ENCODE measurements around the gene DUOXA2. TPM values are rescaled to one million over a fixed set of nuclear protein-coding genes. Genes with fewer than 3 reads are reported as not detected.

Gene DUOXA2
- polyA plus RNA-seq, 3 donors: not detected

DNA sequence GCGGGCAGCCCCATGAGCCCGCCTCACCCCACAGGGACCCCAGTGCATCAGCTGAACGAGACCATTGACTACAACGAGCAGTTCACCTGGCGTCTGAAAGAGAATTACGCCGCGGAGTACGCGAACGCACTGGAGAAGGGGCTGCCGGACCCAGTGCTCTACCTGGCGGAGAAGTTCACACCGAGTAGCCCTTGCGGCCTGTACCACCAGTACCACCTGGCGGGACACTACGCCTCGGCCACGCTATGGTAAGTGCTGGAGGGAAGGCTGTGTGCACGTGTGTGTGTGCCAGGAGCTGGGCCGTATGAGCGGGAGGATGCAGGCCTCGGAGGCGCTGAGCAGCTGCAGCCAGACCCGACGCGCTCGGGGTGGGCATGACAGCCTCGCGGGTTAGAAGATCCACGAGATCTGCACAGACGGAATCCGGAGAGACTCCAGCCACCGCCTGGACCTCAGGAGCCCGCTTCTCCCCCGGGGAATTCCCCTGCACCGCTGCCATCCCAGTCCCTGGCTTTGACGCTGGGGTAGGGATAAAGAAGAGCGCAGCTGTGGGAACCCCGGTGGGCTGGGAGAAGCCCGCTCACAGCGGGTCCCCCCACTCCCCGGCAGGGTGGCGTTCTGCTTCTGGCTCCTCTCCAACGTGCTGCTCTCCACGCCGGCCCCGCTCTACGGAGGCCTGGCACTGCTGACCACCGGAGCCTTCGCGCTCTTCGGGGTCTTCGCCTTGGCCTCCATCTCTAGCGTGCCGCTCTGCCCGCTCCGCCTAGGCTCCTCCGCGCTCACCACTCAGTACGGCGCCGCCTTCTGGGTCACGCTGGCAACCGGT lies 2.6 kb downstream of the DUOXA2 start:
- DNase-seq: no peak

- no peak for DNase-seq
These were observed 3.4 kb downstream of the DUOXA2 start for GRCh38 chr15:45117308-45118130.

GRCh38 chr15:45118131-45118588 lies 4.0 kb downstream of the DUOXA2 start:
- DNase-seq: peak; percentile 95

- no peak for DNase-seq
These were observed 4.9 kb downstream of the DUOXA2 start for GRCh38 chr15:45118996-45119395.

- DNase-seq: no peak
These were observed 6.2 kb downstream of the DUOXA2 start for GRCh38 chr15:45120081-45120972.

DNA sequence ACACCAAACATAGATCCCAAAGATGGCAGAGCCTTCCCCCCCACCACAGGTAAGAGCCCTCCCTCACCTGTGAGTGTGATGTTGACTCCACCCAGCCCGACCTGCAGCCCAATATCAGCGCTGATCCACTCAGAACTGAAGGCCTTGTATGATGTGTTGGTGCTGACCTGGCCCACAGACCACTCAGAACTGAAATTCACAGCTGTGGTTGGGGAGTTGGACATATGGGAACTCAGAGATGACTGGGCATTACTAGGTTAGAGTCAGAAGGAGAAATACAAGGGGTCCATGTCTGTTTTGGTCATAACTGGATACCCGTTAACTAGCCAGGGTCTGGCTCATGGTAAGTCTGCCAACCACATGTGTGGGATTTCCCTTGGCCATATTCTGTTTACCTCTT lies 6.9 kb downstream of the DUOXA2 start:
- no peak for DNase-seq

DNA sequence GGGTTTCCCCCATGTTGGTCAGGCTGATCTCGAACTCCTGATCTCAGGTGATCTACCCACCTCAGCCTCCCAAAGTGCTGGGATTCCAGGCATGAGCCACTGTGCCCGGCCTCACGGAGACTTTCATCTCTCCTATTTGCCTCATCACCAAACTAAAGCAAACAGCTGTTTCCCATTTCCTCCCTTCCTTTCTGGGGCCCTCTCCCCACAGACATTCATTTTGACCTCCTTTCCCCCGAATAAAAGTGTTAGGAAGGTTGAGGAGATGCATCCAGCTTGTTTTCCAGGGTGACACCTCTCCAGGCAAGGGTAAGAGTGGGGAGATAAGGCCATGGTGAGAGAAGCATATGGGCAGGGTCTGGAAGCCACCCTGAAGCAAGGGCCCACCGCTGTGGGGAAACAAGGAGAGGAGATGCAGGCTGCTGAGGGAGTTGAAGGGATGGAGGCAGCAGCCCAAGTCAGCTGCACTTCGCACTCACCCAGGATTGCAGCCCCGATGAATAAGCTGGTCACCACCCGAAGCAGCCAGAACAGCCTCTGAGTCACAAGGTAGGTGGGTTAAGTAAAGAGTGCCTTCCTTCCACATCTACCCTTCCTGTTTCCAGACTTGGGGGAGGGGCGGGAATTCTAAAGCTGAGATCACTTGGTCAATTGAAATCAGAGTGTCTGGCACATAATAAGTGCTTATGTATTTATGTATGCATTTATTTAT lies 7.7 kb downstream of the DUOXA2 start:
- no peak for DNase-seq

DNA sequence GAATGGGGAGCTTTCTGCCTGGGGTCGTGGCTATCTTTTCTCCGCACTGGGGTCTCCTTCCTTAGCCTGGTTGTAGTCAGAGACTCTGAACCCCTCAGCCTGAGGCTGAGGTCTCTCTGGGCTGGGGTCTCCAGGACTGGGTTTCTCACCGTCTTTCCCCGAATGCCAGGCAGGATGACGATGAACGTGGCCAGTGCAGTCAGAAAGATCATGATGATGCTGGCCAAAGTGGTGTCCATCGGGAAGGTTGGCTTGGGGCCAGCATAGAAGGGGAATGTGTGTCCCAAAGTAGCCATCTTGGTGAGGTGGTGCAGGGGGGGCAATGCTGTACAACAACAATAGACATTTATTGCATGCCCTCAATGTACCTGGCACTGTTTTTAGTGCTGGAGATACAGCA lies 8.6 kb downstream of the DUOXA2 start:
- DNase-seq: no peak

DNA sequence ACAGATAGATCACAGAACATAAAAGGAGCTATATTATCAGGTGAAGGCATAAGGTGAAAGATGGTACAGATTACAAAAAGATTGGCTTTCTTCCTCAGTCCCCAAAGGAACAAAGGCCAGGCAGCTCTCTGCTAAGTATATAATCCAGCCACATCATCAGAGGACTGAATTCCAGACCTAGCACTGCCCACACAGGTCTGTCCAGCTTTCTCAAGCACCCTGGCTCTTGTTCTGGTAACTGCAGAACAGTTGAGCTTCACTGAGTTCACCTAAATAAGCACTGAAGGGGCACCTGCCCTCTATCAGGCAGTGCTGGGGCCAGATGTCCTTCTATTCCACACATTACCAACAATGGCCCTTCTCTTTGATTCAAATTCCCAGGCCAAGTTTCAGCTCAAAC lies 9.3 kb downstream of the DUOXA2 start:
- no peak for DNase-seq

DNA sequence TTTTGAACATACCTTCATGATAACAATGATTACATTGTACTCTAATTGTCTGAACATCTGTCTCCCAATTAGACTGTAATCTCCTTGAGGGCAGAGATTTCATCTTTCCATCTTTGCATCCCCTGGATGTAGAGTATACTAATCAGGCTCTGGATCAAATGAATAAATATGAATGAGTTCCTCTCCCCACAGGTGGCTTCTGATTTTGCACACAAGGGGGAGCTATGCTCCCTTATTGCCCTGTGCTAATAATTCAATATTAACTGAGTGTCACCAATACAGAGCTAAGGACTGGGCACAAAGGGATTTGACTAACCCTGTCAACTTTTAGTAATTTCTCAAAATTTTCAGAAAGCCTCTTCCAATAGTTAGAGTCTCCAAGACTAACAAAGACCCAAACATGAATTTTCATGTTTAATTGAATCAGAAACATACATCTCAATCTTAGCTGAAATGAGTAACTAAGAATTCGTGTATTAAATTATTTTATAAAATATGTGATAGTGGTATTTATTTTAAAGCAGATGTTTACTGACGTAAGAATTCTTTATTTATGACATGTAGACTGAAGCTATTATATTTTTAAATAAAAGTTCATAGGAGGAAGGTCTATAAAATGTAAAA lies 12.5 kb downstream of the DUOXA2 start:
- no peak for DNase-seq

GRCh38 chr15:45128971-45129639 lies 15.0 kb downstream of the DUOXA2 start:
- DNase-seq: no peak

DNA sequence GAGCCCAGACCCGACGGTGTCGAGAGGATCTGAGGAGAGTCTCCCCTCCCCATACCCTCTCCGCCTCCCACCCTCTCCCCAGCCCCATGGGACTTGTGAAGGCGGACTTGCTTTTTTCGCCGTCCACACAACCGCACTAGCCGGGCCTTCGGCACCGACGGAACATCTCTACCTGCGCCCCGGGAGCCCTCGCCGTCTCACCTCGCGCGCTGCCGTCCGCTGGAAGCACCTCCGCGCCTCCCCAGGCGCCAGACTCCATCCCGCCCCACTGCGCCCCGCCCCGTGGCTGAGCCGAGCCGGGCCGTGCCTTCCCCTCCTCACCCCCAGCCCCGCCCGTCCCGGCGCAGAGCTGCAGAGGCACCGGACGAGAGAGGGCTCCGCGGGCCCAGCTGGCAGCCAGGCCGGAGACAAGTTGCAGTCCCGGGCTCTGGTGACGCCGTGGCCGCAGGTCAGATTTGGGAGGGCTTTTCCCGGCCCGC lies 15.6 kb downstream of the DUOXA2 start, which contains the start of the genes DUOX1 and DUOXA1:
Gene DUOX1, plus strand, starts transcription at position 344 of the 479 bp plus-strand sequence. CDS start 1,973 bp downstream, outside the sequence.
Gene DUOXA1, minus strand, starts transcription at position 229 of the 479 bp plus-strand sequence. CDS start 6,865 bp downstream, outside the sequence.
- DNase-seq: no peak

- DNase-seq: no peak
These were observed 16.3 kb downstream of the DUOXA2 start for GRCh38 chr15:45130291-45131000.

- no peak for DNase-seq
These were observed 17.4 kb downstream of the DUOXA2 start for GRCh38 chr15:45131510-45131909.

- DNase-seq: no peak
These were observed 18.9 kb downstream of the DUOXA2 start for GRCh38 chr15:45132844-45133560.

- DNase-seq: no peak
These were observed 19.4 kb downstream of the DUOXA2 start for GRCh38 chr15:45133561-45133920.

DNA sequence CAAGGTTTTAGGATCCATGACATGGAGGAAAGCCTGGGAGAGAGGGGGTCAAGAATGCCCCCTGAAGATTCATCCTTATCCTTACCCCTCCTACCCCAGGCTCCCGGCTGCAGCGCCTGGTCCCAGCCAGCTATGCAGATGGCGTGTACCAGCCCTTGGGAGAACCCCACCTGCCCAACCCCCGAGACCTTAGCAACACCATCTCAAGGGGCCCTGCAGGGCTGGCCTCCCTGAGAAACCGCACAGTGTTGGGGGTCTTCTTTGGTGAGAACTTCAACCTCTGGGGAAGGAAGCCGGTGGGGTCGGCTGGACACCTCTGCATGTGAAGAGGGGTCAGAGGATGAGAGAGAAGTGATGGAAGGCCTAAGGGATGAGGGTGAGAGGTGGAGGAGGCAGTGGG lies 19.9 kb downstream of the DUOXA2 start:
- no peak for DNase-seq
